GM19193 (cell line): ENCODE measurements around the gene DNTT.

Source experiments
- POLR2A ChIP-seq: IDR thresholded peaks from 4 replicates; pipeline ENCODE4 v1.6.1; 2011; ENCODE audit not compliant: insufficient read depth, insufficient read length; ENCODE audit errors: extremely low read depth

The DNTT gene

GRCh38 chr10:96313344-96313743 is 9.1 kb downstream of the DNTT start:
- TF ChIP-seq POLR2A: no peak

GRCh38 chr10:96317067-96317833 is 13.0 kb downstream of the DNTT start:
- no peak for TF ChIP-seq POLR2A

- no peak for TF ChIP-seq POLR2A
Measured at GRCh38 chr10:96319754-96320474, 15.7 kb downstream of the DNTT start.

- no peak for TF ChIP-seq POLR2A
Measured at GRCh38 chr10:96321822-96322221, 17.6 kb downstream of the DNTT start.

- TF ChIP-seq POLR2A: no peak
Measured at GRCh38 chr10:96322275-96322674, 18.0 kb downstream of the DNTT start.

- no peak for TF ChIP-seq POLR2A
Measured at GRCh38 chr10:96324447-96324846, 20.2 kb downstream of the DNTT start.

- no peak for TF ChIP-seq POLR2A
Measured at GRCh38 chr10:96325719-96326373, 21.6 kb downstream of the DNTT start.

- TF ChIP-seq POLR2A: no peak
Measured at GRCh38 chr10:96327462-96327861, 23.2 kb downstream of the DNTT start.

GRCh38 chr10:96333101-96333500 is 28.9 kb downstream of the DNTT start:
- TF ChIP-seq POLR2A: no peak

- no peak for TF ChIP-seq POLR2A
Measured at GRCh38 chr10:96334616-96335526, 30.6 kb downstream of the DNTT start.

GRCh38 chr10:96337106-96337505 is 32.9 kb downstream of the DNTT start:
- TF ChIP-seq POLR2A: no peak

- no peak for TF ChIP-seq POLR2A
Measured at GRCh38 chr10:96338279-96338925, 34.2 kb downstream of the DNTT start.

GRCh38 chr10:96339383-96339782 is 35.1 kb downstream of the DNTT start:
- TF ChIP-seq POLR2A: no peak

- no peak for TF ChIP-seq POLR2A
Measured at GRCh38 chr10:96339956-96340904, 36.0 kb downstream of the DNTT start.
